NOMO-1 treated with DMSO at 0.1 percent for 48 hours (cell line): Measurements from ENCODE around the gene ST7L.
"Not testable (repeated sequence)": the region's sequence is repeated elsewhere in the genome, so short reads cannot be mapped to it uniquely, and the experiment has no call there.

Source experiments
- DNase-seq: peaks from one replicate; lab custom pipeline; 2025; ENCODE audit not compliant: unreplicated experiment; lab: John Stamatoyannopoulos, UW

ST7L gene

DNA sequence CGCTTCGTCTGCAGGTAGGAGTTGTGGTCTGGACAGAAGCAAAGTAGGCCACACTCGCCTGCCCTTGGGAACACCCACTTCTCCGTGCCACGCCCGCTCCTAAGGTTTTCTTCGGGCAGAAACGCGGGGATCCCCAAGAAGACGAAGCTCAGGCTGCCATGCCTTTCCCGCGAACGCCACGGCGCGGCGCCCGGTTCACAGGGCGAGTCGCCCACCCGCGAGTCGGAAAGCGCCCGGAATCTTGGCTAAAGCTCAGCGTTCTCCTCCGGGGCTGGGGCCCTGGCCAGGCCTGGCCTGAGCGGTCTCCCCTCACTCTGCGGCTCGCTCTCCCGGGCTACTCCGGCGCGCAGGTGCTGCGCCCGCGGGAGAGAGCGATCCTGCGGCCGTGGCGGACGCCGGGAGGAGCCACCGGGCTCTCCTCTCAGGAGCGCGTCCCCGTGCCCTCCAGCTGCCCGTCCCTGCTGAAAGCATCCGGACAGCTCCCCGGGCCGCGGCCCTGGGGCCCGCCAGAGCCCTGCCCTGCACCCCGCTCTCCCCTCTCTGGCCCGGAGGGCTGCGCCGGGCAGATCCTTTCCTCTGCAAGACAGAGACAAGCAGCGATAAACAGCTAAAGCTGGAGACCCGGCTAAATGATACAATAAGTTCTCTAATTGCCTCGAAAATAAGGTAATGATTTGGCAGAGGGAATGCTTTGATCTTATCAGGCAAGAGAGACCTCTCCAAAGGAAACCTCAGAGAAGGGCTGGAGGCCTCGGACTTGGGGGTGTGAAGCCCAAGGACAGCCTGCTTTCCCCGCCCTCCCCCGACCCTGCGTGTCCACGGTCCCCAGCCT, 116.9 kb downstream of the ST7L start:
- DNase-seq = peak; percentile 27

DNA sequence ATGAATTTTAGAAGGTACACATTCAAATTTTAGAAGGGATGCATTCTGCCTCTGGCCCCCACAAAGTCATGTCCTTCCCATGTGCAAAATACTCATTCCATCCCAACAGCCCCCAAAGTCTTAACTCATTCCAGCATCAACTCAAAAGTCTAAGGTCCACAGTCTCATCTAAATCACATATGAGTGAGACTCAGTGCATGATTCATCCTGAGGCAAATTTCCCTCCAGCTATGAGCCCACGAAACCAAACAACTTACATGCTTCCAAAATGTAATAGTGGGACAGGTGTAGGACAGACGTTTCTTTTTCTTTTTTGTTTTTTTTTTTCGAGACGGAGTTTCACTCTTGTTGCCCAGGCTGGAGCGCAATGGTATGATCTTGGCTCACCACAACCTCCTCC, 122.7 kb downstream of the ST7L start:
- DNase-seq = no peak

DNA sequence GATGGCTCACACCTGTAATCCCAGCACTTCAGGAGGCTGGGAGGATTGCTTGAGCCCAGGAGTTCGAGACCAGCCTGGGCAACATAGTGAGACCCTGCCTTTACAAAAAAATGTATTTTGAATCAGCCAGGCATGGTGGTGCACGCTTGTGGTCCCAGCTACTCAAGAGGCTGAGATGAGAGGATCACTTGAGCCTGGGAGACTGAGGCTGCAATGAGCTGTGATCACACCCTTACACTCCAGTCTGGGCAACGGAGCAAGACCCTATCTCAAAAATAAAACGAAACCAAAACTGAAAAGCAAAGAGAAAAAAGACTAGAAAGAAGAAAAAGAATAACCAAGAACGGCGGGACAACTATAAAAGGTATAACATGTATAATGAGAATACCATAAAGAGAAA, 125.6 kb downstream of the ST7L start:
- no peak for DNase-seq

DNA sequence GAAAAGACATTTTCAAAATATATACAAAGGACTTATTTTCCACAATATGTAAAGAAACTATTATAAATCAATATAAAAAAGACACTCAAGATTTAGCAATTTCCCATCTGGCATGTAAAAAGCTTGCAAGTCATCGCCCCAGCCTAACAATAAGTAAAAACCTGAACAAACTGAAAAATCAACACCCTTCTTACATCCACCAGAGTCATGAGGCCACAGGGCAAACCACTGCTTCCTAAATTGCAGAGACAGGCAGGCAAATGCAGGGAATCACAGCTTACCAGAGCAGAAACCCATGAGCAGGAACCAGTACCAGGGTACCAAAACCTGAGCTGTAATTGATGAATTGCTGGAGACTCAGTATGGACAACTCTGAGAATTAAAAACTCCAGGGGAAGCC, 126.9 kb downstream of the ST7L start:
- peak; percentile 28 for DNase-seq

DNA sequence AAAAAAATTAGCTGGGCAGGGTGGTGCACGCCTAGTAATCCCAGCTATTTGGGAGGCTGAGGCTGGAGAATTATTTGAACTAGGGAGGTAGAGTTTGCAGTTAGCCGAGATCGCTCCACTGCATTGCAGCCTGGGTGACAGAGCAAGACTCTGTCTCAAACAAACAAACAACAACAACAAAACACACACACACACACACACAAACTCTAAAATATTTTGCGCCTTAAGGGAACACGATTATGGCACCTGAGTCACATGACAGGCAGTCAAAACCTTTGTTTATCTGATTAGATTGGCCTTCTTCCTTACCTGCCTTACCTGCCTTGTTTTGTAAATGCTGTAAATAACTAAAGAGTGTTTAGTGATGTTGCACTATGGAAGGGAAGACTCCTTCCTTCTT, 130.8 kb downstream of the ST7L start:
- no peak for DNase-seq

DNA sequence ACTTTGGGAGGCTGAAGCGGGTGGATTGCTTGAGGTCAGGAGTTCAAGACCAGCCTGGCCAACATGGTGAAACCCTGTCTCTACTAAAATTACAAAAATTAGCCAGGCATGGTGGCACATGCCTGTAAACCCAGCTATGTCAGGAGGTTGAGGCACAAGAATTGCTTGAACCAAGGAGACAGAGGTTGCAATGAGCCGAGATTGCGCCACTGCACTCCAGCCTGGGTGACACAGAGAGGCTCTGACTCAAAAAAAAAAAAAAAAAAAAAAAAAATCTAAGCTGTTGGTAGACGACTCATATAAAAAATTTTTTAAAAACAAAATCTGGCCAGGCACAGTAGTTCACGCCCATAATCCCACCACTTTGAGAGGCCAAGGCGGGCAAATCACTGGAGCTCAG, 131.3 kb downstream of the ST7L start:
- DNase-seq = not testable (repeated sequence)

- not testable (repeated sequence) for DNase-seq
These were observed 132.9 kb downstream of the ST7L start for GRCh38 chr1:112486063-112486462.

GRCh38 chr1:112478314-112478713, 140.6 kb downstream of the ST7L start:
- DNase-seq = no peak

DNA sequence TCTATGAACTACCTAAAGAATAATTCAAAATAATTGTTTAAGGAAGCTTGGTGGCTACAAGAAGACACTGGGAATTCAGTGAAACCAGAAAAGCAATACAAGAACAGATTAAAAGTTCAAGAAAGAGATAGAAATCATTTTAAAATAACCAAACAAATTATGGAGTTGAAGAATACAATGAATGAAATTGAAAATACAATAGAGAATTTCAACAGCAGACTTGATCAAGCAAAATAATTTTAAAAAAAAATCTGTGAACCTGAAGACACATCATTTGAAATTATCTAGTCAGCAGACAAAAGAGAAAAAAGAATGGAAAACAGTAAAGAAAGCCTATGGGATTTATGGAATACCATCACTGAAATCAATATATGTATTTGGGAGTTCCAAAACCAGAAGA, 141.4 kb downstream of the ST7L start:
- no peak for DNase-seq
